HepG2 (cell line): Measurements from ENCODE around the gene ATAD3C. TPM values are rescaled to one million over a fixed set of nuclear protein-coding genes. Genes with fewer than 3 reads are reported as not detected.

Experiments
- ATAC-seq: fragments of 200-7000 bp; cut with Tn5 transposase; 3 replicates; pipeline ENCODE4 v1.9.1; 2020; ENCODE audit warnings: mild to moderate bottlenecking, moderate library complexity
- BruUV-seq: library from RNA; stranded (reverse); fragments of 400-500 nt; replicated peaks from 2 replicates; lab custom pipeline; 2021; lab: Mats Ljungman, UMichigan
- CTCF ChIA-PET: fragments of 300-600 bp; formaldehyde crosslinking; extraction: SDS; loops from one replicate; lab custom pipeline; 2021; ENCODE audit warnings: low total read pairs, inconsistent platforms, low intra/inter-chr PET ratio; lab: Yijun Ruan, JAX
- POLR2A ChIA-PET: fragments of 350-600 bp; sonication (Branson Sonifier 250); formaldehyde crosslinking; loops from one replicate; lab custom pipeline; 2020; ENCODE audit warnings: antibody characterized with exemption, inconsistent platforms; lab: Yijun Ruan, JAX
- DNase-seq: peaks from one replicate; pipeline ENCODE4 v3.0.0-alpha.2; 2015; ENCODE audit warnings: low spot score
- FAIRE-seq: peaks from 3 replicates; lab custom pipeline; 2011; peaks lifted over from hg19 to GRCh38; lab: Jason Lieb, UNC
- H2AFZ ChIP-seq: one replicate; pipeline ENCODE4 v1.6.1; 2011; ENCODE audit warnings: low read length, inconsistent platforms
- H3K27ac ChIP-seq: fragments of 300-600 bp; 3 replicates; pipeline ENCODE4 v1.8.0; 2011; ENCODE audit warnings: mixed run types, mild to moderate bottlenecking, mixed read lengths, low read length, inconsistent platforms; ENCODE audit not compliant: insufficient read depth; ENCODE audit errors: extremely low read length
- H3K27me3 ChIP-seq, 2 experiments: fragments of 200-600 bp in 1 of 2; 2 replicates in 1 of 2; 3 replicates in 1 of 2; pipeline versions ENCODE4 v1.6.0 to v1.8.0; 2011; ENCODE audit warnings: low read length in 2 of 2, mild to moderate bottlenecking in 2 of 2, moderate library complexity in 2 of 2, inconsistent platforms in 1 of 2; ENCODE audit not compliant: insufficient read depth in 2 of 2, control insufficient read depth in 1 of 2
- H3K36me3 ChIP-seq, 2 experiments: fragments of 200-600 bp in 1 of 2; replicated peaks in 1 of 2; 2 replicates in 1 of 2; 3 replicates in 1 of 2; pipeline versions ENCODE4 v1.5.1 to v1.8.0; 2011; ENCODE audit warnings: low read length in 2 of 2, inconsistent platforms in 1 of 2; ENCODE audit not compliant: insufficient read depth in 2 of 2, control insufficient read depth in 1 of 2
- H3K4me1 ChIP-seq: 2 replicates; pipeline ENCODE4 v1.5.1; 2012; ENCODE audit warnings: low read length, inconsistent platforms; ENCODE audit not compliant: insufficient read depth
- H3K4me2 ChIP-seq: 2 replicates; pipeline ENCODE4 v1.6.0; 2011; ENCODE audit warnings: low read depth, low read length, inconsistent platforms
- H3K4me3 ChIP-seq, 3 experiments: fragments of 200-600 bp in 1 of 3; sonication (generic), shearing (Covaris generic) in 1 of 3; replicated peaks in 1 of 3; 2 replicates each; pipeline ENCODE4 v1.5.1; 2011 to 2016; ENCODE audit warnings: low read length in 3 of 3, inconsistent platforms in 2 of 3, low read depth in 2 of 3, mild to moderate bottlenecking in 2 of 3, control low read depth in 1 of 3, mixed read lengths in 1 of 3; ENCODE audit not compliant: insufficient read depth in 1 of 3
- H3K79me2 ChIP-seq: one replicate; pipeline ENCODE4 v1.6.1; 2011; ENCODE audit warnings: low read length, inconsistent platforms; ENCODE audit not compliant: insufficient read depth
- H3K9ac ChIP-seq: 2 replicates; pipeline ENCODE4 v1.6.0; 2011; ENCODE audit warnings: mild to moderate bottlenecking, low read depth, low read length, inconsistent platforms; ENCODE audit not compliant: insufficient read depth
- H3K9me3 ChIP-seq: 2 replicates; pipeline ENCODE4 v1.5.1; 2012; ENCODE audit warnings: mild to moderate bottlenecking, low read length
- H4K20me1 ChIP-seq: 2 replicates; pipeline ENCODE4 v1.6.0; 2011; ENCODE audit warnings: inconsistent platforms, mild to moderate bottlenecking, low read length, moderate library complexity; ENCODE audit not compliant: insufficient read depth
- ARID2 ChIP-seq: sonication (generic); formaldehyde crosslinking; IDR thresholded peaks from 2 replicates; pipeline ENCODE4 v1.8.1; 2022; ENCODE audit warnings: mild to moderate bottlenecking, missing genetic modification reagents, borderline replicate concordance
- ATF1 ChIP-seq: IDR thresholded peaks from 2 replicates; pipeline ENCODE4 v1.6.1; 2016; ENCODE audit warnings: mild to moderate bottlenecking, control low read depth
- BRD4 ChIP-seq: sonication (generic); formaldehyde crosslinking; IDR thresholded peaks from 2 replicates; pipeline ENCODE4 v1.4.0; 2020; ENCODE audit warnings: missing genetic modification reagents
- HMG20B ChIP-seq: conservative IDR thresholded peaks from 2 replicates; pipeline ENCODE4 v1.6.1; 2016; ENCODE audit warnings: missing genetic modification reagents, missing compliant biosample characterization
- HOXA9 ChIP-seq: sonication (generic); formaldehyde crosslinking; IDR thresholded peaks from 2 replicates; pipeline ENCODE4 v1.8.1; 2022; ENCODE audit warnings: missing genetic modification reagents, mild to moderate bottlenecking, moderate library complexity, borderline replicate concordance
- IRF1 ChIP-seq: sonication (generic); formaldehyde crosslinking; IDR thresholded peaks from 2 replicates; pipeline ENCODE4 v1.4.0; 2020; ENCODE audit warnings: low read depth, mild to moderate bottlenecking, missing genetic modification reagents
- NRL ChIP-seq: sonication (generic); formaldehyde crosslinking; IDR thresholded peaks from 2 replicates; pipeline ENCODE4 v1.5.0; 2020; ENCODE audit warnings: missing genetic modification reagents, mild to moderate bottlenecking, moderate library complexity, borderline replicate concordance
- SIN3A ChIP-seq: IDR thresholded peaks from 2 replicates; pipeline ENCODE4 v1.6.1; 2011; ENCODE audit warnings: low read depth, mild to moderate bottlenecking, control low read depth, low read length, borderline replicate concordance
- ZBTB42 ChIP-seq: sonication (generic); formaldehyde crosslinking; IDR thresholded peaks from 2 replicates; pipeline ENCODE4 v1.5.0; 2020; ENCODE audit warnings: mild to moderate bottlenecking, missing genetic modification reagents
- ZMYM4 ChIP-seq: sonication (generic); formaldehyde crosslinking; IDR thresholded peaks from 2 replicates; pipeline ENCODE4 v1.8.1; 2023; ENCODE audit warnings: mild to moderate bottlenecking, missing genetic modification reagents
- ZNF468 ChIP-seq: sonication (generic); formaldehyde crosslinking; IDR thresholded peaks from 2 replicates; pipeline ENCODE4 v1.8.0; 2022; ENCODE audit warnings: mild to moderate bottlenecking, moderate library complexity, missing genetic modification reagents
- ZNF720 ChIP-seq: sonication (generic); formaldehyde crosslinking; IDR thresholded peaks from 2 replicates; pipeline ENCODE4 v1.4.0; 2020; ENCODE audit warnings: missing genetic modification reagents
- WGBS: methylation state at CpG from one replicate; pipeline ENCODE4 v1.1.6; 2017; ENCODE audit warnings: low lambda C conversion rate; 5-methylcytosine and 5-hydroxymethylcytosine counted together
- in situ Hi-C: cut with HindIII; loops from 2 replicates; pipeline ENCODE4 v1.10.0; 2017; ENCODE audit warnings: low pct_unique_long_range_greater_than_20kb; ENCODE audit not compliant: extremely low pct_ligation_motif_present
- intact Hi-C: fragments of 100-400 bp; cut with micrococcal nuclease; formaldehyde crosslinking; loops from one replicate; pipeline ENCODE4 v1.10.0; 2022; ENCODE audit not compliant: unreplicated experiment
- polyA plus RNA-seq, 8 experiments: library from polyadenylated mRNA; depleted of rRNA in 3 of 8; stranded (reverse) in 7 of 8; unstranded in 1 of 8; fragments of >200 nt; fragmentation: Illumina TruSeq in 4 of 8; extraction: Trizol in 4 of 8; gene quantifications; 2 replicates each; pipeline versions ENCODE4 v1.2.1 to v1.2.3, GENCODE V29; 2011 to 2016; ENCODE audit warnings: low read depth in 4 of 8, missing spikeins in 1 of 8, mixed read lengths in 1 of 8; ENCODE audit not compliant: insufficient read depth in 1 of 8
- total RNA-seq, 5 experiments: library from RNA; depleted of rRNA; stranded (reverse); fragments of >200 nt; fragmentation: Illumina TruSeq; extraction: Trizol; gene quantifications; 2 replicates each; pipeline ENCODE4 v1.2.3, GENCODE V29; 2016; ENCODE audit warnings: low read depth in 1 of 5
- TF ChIP-seq, protein P1 (sequence below): sonication (generic); formaldehyde crosslinking; IDR thresholded peaks from 2 replicates; pipeline ENCODE4 v1.4.0; 2020; ENCODE audit warnings: mild to moderate bottlenecking, missing genetic modification reagents
- TF ChIP-seq, protein P2 (sequence below): sonication (generic); formaldehyde crosslinking; IDR thresholded peaks from 2 replicates; pipeline ENCODE4 v1.4.0; 2020; ENCODE audit warnings: mild to moderate bottlenecking, low read depth, missing genetic modification reagents
- TF ChIP-seq, protein P3 (sequence below): sonication (generic); formaldehyde crosslinking; IDR thresholded peaks from 2 replicates; pipeline ENCODE4 v1.8.0; 2022; ENCODE audit warnings: mild to moderate bottlenecking, missing genetic modification reagents, borderline replicate concordance

ATAD3C gene
- total and polyA plus RNA-seq, 2 of the 13 experiments (the other 11 are each of a cell fraction or from before 2014, with no cell fraction given): 2.4 to 3.2 TPM

DNA sequence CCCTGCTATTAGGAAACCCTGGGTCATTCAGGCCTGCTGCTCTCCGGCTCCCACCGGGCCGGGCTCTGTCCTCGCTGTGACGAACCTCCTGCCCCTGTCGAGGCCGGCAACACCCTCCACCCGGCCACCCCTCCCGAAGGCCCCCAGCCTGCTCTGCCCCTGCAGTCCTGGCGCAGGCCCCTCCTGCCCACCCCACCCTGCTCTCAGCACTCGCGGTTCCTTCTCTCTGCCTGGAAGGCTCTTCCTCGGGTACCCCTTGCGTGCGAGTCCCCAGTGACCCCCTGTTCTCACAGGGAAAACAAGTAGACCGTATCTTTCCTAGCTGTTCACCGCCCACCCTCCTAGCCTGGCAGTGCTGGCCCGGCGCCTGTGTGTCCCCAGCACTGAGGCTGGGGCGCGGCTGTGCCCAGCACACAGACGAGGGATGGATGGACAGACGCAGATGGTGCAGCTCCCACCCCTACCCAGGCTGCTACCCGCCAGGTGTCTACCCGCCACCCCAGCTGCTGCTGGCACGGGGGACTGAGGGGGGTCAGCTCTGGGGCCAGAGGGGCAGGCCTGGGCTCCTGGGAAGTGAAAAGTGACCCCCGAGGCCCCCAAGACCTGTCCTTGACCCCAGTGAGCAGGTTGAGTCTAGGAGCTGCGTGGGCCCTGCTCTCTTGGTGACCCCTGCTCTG lies 17.1 kb upstream of the ATAD3C start:
- CTCF ChIA-PET: no interaction called here
- H4K20me1 ChIP-seq: no peaks in the 10 kb centered on the region
- intact Hi-C loops (no loop called here), in situ Hi-C loops (no loop called here)
- no peaks in the 10 kb centered on the region for H3K9me3 ChIP-seq
- peak; percentile 7 for ATAC-seq
- no peak for FAIRE-seq
- H3K4me1 ChIP-seq: peaks cover 52% of the 10 kb centered on the region
- H3K36me3 ChIP-seq: no peaks in the 10 kb centered on the region; a peak in 1 of 5 replicates
- POLR2A ChIA-PET: interaction anchor here (0.7 to 11.0 kb wide), 16 partner anchors 8 to 246 kb away, joined by 3 to 355 read pairs (median 10); partner anchors contain the start of genes ANKRD65, AURKAIP1, CCNL2 and MIB2
- H3K9ac ChIP-seq: peak overlapping the region; percentile 88
- TSS peak; percentile 52 for BruUV-seq
- no peak for DNase-seq
- H3K4me3 ChIP-seq: peak overlapping the region; percentile 72 to 88 (median 79)
- no peak overlapping the region for H2AFZ ChIP-seq
- peaks cover 25% of the 10 kb centered on the region for H3K79me2 ChIP-seq
- H3K27me3 ChIP-seq: no peaks in the 10 kb centered on the region
- H3K27ac ChIP-seq: peak overlapping the region; percentile 94
- 0% methylated on average over 6 of the region's 28 CpGs for WGBS
- peak overlapping the region; percentile 89 for H3K4me2 ChIP-seq
- TF ChIP-seq, protein P1, sequence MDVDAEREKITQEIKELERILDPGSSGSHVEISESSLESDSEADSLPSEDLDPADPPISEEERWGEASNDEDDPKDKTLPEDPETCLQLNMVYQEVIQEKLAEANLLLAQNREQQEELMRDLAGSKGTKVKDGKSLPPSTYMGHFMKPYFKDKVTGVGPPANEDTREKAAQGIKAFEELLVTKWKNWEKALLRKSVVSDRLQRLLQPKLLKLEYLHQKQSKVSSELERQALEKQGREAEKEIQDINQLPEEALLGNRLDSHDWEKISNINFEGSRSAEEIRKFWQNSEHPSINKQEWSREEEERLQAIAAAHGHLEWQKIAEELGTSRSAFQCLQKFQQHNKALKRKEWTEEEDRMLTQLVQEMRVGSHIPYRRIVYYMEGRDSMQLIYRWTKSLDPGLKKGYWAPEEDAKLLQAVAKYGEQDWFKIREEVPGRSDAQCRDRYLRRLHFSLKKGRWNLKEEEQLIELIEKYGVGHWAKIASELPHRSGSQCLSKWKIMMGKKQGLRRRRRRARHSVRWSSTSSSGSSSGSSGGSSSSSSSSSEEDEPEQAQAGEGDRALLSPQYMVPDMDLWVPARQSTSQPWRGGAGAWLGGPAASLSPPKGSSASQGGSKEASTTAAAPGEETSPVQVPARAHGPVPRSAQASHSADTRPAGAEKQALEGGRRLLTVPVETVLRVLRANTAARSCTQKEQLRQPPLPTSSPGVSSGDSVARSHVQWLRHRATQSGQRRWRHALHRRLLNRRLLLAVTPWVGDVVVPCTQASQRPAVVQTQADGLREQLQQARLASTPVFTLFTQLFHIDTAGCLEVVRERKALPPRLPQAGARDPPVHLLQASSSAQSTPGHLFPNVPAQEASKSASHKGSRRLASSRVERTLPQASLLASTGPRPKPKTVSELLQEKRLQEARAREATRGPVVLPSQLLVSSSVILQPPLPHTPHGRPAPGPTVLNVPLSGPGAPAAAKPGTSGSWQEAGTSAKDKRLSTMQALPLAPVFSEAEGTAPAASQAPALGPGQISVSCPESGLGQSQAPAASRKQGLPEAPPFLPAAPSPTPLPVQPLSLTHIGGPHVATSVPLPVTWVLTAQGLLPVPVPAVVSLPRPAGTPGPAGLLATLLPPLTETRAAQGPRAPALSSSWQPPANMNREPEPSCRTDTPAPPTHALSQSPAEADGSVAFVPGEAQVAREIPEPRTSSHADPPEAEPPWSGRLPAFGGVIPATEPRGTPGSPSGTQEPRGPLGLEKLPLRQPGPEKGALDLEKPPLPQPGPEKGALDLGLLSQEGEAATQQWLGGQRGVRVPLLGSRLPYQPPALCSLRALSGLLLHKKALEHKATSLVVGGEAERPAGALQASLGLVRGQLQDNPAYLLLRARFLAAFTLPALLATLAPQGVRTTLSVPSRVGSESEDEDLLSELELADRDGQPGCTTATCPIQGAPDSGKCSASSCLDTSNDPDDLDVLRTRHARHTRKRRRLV (CRISPR knock-in tag): 0 out of 2 replicates have a peak, but pooled peaks have one; percentile 3
- TF ChIP-seq ZBTB42 (CRISPR knock-in tag) (no peak), ZNF468 (0 out of 2 replicates have a peak, but pooled peaks have one; percentile 27), HOXA9 (CRISPR knock-in tag) (0 out of 2 replicates have a peak, but pooled peaks have one; percentile 42), ZMYM4 (CRISPR knock-in tag) (no peak), HMG20B (CRISPR knock-in tag) (0 out of 2 replicates have a peak, but pooled peaks have one; percentile 5), ATF1 (CRISPR knock-in tag) (no peak), ZNF720 (no peak), NRL (peak; percentile 78; the same call in 1 of the 2 replicates), BRD4 (no peak), ARID2 (CRISPR knock-in tag) (peak; percentile 2; the same call in 1 of the 2 replicates), IRF1 (CRISPR knock-in tag) (no peak), SIN3A (no peak)
- TF ChIP-seq, protein P2, sequence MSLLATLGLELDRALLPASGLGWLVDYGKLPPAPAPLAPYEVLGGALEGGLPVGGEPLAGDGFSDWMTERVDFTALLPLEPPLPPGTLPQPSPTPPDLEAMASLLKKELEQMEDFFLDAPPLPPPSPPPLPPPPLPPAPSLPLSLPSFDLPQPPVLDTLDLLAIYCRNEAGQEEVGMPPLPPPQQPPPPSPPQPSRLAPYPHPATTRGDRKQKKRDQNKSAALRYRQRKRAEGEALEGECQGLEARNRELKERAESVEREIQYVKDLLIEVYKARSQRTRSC (CRISPR knock-in tag): 0 out of 2 replicates have a peak, but pooled peaks have one; percentile 19
- TF ChIP-seq, protein P3, sequence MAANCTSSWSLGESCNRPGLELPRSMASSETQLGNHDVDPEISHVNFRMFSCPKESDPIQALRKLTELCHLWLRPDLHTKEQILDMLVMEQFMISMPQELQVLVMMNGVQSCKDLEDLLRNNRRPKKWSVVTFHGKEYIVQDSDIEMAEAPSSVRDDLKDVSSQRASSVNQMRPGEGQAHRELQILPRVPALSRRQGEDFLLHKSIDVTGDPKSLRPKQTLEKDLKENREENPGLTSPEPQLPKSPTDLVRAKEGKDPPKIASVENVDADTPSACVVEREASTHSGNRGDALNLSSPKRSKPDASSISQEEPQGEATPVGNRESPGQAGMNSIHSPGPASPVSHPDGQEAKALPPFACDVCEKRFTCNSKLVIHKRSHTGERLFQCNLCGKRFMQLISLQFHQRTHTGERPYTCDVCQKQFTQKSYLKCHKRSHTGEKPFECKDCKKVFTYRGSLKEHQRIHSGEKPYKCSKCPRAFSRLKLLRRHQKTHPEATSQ (CRISPR knock-in tag): no peak; the same call in 1 of the 2 replicates
